ENCODE measurements around the gene BPIFA1. TPM values are rescaled to one million over a fixed set of nuclear protein-coding genes. Genes with fewer than 3 reads are reported as not detected.

Gene BPIFA1
- total RNA-seq, 4 donors from 2014 or later = not detected

DNA sequence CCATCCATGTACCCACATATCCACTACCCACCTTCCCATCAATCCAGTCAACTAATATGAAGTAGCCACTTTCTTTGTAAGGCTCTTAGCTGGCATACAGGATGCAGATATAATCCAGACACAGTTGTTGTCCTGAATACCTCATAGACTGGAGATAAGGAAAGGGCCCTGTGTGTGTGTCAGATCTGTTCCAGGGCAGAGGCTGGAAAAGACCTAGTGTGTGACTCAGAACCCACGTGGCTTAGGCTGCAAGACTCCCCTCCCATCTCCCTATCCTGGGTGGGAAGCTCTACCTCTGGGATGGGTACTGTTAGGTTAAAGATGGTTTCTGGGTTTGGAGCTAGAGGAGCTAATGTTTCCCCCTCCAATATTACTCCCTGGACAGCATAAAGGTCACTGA lies 3.6 kb downstream of the BPIFA1 start:
- DNase-seq (ENCODE audit: low spot score in 2 of 2) = peak in 1 of 2 donors; percentile 1
- Histone ChIP-seq H3K27me3 (peaks cover 26% of the 10 kb centered on the region), H3K9me3 (no peaks in the 10 kb centered on the region), H3K36me3 (no peaks in the 10 kb centered on the region), H3K4me1 (no peaks in the 10 kb centered on the region), H3K4me3 (no peak overlapping the region), H3K27ac (no peak overlapping the region)
- WGBS = 33% methylated on average over 1 of the region's 1 CpG
- TF ChIP-seq EP300 (IDR thresholded peaks at IDR 0.05) (no peak), POLR2AphosphoS5 (IDR thresholded peaks at IDR 0.05) (no peak), POLR2A (IDR thresholded peaks at IDR 0.05) (no peak)
- TF ChIP-seq, protein P1, sequence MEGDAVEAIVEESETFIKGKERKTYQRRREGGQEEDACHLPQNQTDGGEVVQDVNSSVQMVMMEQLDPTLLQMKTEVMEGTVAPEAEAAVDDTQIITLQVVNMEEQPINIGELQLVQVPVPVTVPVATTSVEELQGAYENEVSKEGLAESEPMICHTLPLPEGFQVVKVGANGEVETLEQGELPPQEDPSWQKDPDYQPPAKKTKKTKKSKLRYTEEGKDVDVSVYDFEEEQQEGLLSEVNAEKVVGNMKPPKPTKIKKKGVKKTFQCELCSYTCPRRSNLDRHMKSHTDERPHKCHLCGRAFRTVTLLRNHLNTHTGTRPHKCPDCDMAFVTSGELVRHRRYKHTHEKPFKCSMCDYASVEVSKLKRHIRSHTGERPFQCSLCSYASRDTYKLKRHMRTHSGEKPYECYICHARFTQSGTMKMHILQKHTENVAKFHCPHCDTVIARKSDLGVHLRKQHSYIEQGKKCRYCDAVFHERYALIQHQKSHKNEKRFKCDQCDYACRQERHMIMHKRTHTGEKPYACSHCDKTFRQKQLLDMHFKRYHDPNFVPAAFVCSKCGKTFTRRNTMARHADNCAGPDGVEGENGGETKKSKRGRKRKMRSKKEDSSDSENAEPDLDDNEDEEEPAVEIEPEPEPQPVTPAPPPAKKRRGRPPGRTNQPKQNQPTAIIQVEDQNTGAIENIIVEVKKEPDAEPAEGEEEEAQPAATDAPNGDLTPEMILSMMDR (IDR thresholded peaks at IDR 0.05) = no peak

DNA sequence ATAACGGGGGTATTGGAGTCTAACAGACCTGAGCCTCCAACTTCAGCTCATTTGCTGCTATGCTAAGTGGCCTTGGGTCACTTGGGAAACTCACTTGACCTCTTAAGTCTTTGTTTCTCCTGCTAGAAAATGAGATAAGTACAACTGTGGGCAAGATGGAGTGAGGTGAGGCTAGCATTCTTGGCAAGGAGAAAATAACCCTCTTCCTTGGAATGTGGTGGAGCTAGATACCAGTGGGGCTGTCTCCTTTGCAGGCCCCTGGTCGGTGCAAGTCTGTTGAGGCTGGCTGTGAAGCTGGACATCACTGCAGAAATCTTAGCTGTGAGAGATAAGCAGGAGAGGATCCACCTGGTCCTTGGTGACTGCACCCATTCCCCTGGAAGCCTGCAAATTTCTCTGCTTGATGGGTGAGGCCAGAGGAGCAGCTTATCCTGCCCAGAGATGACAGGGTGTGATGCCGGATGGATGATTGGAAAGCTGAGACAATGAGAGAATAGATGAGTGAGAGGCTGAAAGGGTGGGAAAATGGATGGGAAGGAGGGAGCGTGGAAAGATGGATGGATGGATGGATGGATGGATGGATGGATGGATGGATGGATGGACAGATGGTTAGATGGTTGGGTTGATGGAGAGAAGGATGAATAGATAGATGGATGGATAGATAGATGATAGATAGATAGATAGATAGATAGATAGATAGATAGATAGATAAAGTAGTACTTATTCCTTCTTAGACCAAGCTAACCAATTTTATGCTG lies 4.4 kb downstream of the BPIFA1 start:
- 79% methylated on average over 4 of the region's 4 CpGs for WGBS
- H3K27me3 ChIP-seq = peaks cover 24% of the 10 kb centered on the region
- TF ChIP-seq POLR2AphosphoS5 (IDR thresholded peaks at IDR 0.05) (no peak), POLR2A (IDR thresholded peaks at IDR 0.05) (no peak), EP300 (IDR thresholded peaks at IDR 0.05) (no peak)
- TF ChIP-seq, protein P1 (IDR thresholded peaks at IDR 0.05) = no peak

DNA sequence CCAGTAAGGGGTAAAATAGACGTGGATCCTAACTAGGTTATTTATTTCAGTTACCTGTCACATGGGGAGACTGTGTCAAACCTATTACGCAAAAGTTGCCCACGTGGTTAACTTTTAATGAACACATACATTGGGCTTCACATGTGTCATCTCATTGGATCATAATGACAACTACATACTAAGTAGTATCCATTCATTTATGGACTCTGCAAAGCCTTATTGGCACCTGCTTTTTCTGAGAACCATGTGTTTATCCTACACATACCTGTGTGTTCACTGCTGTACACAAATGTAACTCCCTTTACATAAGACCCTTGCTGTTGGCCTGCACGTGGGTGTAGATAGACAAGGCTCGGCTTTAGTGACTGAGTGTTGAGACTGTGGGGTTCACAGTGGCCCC lies 5.1 kb downstream of the BPIFA1 start:
- WGBS = 73% methylated on average over 5 of the region's 5 CpGs
- no peak for TF ChIP-seq EP300 (IDR thresholded peaks at IDR 0.05)
- Histone ChIP-seq H3K4me3 (no peak overlapping the region), H3K36me3 (no peaks in the 10 kb centered on the region), H3K9me3 (no peaks in the 10 kb centered on the region), H3K27ac (no peak overlapping the region), H3K27me3 (peaks cover 16% of the 10 kb centered on the region), H3K4me1 (no peaks in the 10 kb centered on the region)
- no peak for DNase-seq (ENCODE audit: low spot score in 2 of 2)

More for the DNA sequence above, 4.4 kb downstream of the BPIFA1 start:
- H3K4me3 ChIP-seq = no peak overlapping the region
- H3K9me3 ChIP-seq = no peaks in the 10 kb centered on the region
- no peaks in the 10 kb centered on the region for H3K4me1 ChIP-seq
- DNase-seq (ENCODE audit: low spot score in 2 of 2) = peak in 1 of 2 donors; percentile 7
- no peaks in the 10 kb centered on the region for H3K36me3 ChIP-seq
- no peak overlapping the region for H3K27ac ChIP-seq

DNA sequence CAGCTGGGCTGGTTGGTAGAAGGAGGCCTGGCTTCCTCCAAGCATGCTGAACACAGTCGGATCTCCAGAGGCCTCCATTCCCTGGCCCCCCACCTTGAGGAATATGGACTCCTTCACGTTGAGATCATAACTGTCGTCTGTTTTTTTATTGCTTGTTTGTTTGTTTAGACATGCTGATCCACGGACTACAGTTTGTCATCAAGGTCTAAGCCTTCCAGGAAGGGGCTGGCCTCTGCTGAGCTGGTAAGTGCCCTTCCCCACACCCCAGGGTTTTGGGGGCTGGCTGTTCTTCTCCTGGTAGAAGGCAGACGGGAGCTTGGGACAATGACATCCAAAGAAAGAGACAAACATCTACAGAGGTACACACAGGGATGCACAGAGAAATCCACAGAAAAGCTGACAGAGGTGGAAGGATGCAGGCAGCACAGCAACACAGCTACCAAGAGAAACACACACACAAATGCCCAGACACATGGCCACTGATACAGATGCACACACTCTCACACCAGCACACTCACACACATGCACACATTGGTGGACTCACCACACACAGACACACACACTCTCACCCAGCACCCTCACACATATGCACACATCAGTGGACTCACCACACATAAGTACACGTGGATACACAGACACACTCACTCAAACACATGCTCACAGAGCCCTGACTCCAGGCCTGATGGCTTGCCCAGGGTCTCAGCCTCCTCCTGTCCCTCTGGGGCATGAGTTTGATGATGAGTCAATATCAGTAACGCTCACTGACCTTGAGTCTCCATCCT lies 6.7 kb downstream of the BPIFA1 start:
- TF ChIP-seq EP300 (IDR thresholded peaks at IDR 0.05) (no peak), POLR2AphosphoS5 (IDR thresholded peaks at IDR 0.05) (no peak), POLR2A (IDR thresholded peaks at IDR 0.05) (no peak)
- TF ChIP-seq, protein P1 (IDR thresholded peaks at IDR 0.05) = no peak
- no peak overlapping the region for H3K27ac ChIP-seq
- no peaks in the 10 kb centered on the region for H3K9me3 ChIP-seq
- DNase-seq (ENCODE audit: low spot score in 2 of 2) = no peak
- no peak overlapping the region for H3K4me3 ChIP-seq
- 65% methylated on average over 7 of the region's 7 CpGs for WGBS
- H3K36me3 ChIP-seq = no peaks in the 10 kb centered on the region
- no peaks in the 10 kb centered on the region for H3K4me1 ChIP-seq
- H3K27me3 ChIP-seq = peaks cover 10% of the 10 kb centered on the region

DNA sequence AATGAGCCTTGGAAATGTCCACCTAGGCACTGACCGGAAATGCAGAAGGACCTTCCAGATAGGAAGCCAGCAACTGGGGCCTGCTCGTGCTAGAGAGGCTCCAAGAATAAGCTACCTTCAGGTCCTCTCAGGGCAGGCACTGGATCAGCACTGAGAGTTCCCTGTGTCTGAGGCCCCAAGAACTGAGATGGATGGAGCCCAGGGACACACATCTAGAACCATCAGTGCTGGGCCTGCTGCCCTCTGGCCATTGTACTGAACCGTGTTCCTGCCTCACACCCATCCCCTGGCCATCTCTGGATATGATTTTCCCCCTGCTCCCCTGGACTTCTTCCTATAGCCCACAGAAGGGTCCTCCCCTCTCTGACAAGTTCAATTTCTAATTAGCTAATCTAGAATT lies 10.3 kb downstream of the BPIFA1 start:
- H3K4me3 ChIP-seq = no peak overlapping the region
- peaks cover 4% of the 10 kb centered on the region for H3K27me3 ChIP-seq
- no peak overlapping the region for H3K27ac ChIP-seq
- TF ChIP-seq, protein P1 (IDR thresholded peaks at IDR 0.05) = no peak
- no peaks in the 10 kb centered on the region for H3K36me3 ChIP-seq
- H3K4me1 ChIP-seq = no peaks in the 10 kb centered on the region
- WGBS = 57% methylated on average over 2 of the region's 3 CpGs
- DNase-seq (ENCODE audit: low spot score in 2 of 2) = no peak
- H3K9me3 ChIP-seq = no peaks in the 10 kb centered on the region
